Endothelial cell of umbilical vein (primary cell): ENCODE results near the gene TAF11L11.

ENCODE experiments used
- EZH2 ChIP-seq: IDR thresholded peaks from 2 replicates; pipeline ENCODE4 v1.6.1; 2012; ENCODE audit warnings: borderline replicate concordance, low read depth, mild to moderate bottlenecking, moderate library complexity, low read length, inconsistent platforms; ENCODE audit not compliant: severe bottlenecking
- POLR2A ChIP-seq: IDR thresholded peaks from 2 replicates; pipeline ENCODE4 v1.6.1; 2012; ENCODE audit warnings: low read depth, mild to moderate bottlenecking, control low read depth, low read length
- POLR2AphosphoS5 ChIP-seq: IDR thresholded peaks from 2 replicates; pipeline ENCODE4 v1.6.1; 2012; ENCODE audit warnings: low read depth, mild to moderate bottlenecking, control low read depth, low read length, moderate library complexity; ENCODE audit not compliant: insufficient read depth
- TF ChIP-seq, protein P1 (sequence below), 2 donors: IDR thresholded peaks; 1 replicate in 1 of 2; 2 replicates in 1 of 2; pipeline ENCODE4 v1.5.1; 2011; ENCODE audit warnings: low read length in 2 of 2, mild to moderate bottlenecking in 2 of 2, moderate library complexity in 2 of 2, control low read depth in 1 of 2, inconsistent platforms in 1 of 2, low read depth in 1 of 2; ENCODE audit not compliant: insufficient read depth in 1 of 2; ENCODE audit errors: extremely low read depth in 1 of 2

DNA sequence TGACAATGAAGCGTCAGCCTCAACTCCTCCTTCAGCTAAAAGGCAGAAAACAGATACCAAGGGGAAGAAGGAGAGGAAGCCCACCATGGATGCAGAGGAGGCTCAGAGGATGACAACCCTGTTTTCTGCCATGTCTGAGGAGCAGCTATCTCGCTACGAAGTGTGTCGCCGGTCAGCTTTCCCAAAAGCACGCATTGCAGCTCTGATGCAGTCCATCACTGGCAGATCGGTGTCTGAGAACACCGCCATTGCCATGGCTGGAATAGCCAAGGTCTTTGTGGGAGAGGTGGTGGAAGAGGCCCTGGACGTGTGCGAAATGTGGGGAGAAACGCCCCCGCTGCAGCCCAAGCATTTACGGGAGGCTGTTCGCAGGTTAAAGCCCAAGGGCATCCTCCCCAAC lies 968 bp downstream of the TAF11L11 start:
- TF ChIP-seq, protein P1, sequence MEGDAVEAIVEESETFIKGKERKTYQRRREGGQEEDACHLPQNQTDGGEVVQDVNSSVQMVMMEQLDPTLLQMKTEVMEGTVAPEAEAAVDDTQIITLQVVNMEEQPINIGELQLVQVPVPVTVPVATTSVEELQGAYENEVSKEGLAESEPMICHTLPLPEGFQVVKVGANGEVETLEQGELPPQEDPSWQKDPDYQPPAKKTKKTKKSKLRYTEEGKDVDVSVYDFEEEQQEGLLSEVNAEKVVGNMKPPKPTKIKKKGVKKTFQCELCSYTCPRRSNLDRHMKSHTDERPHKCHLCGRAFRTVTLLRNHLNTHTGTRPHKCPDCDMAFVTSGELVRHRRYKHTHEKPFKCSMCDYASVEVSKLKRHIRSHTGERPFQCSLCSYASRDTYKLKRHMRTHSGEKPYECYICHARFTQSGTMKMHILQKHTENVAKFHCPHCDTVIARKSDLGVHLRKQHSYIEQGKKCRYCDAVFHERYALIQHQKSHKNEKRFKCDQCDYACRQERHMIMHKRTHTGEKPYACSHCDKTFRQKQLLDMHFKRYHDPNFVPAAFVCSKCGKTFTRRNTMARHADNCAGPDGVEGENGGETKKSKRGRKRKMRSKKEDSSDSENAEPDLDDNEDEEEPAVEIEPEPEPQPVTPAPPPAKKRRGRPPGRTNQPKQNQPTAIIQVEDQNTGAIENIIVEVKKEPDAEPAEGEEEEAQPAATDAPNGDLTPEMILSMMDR (IDR thresholded peaks at IDR 0.05; ENCODE audit: extremely low read depth in 1 of 2, insufficient read depth in 1 of 2, low read depth in 1 of 2, low read length in 2 of 2): no peak
- TF ChIP-seq POLR2AphosphoS5 (no peak), POLR2A (no peak), EZH2 (no peak)
